HG03521 (cell line): Measurements from ENCODE around the gene ZNF185.

Experiments
- ATAC-seq: cut with Tn5 transposase; IDR thresholded peaks from one replicate; pipeline ENCODE4 v1.9.1; 2021; ENCODE audit warnings: mild to moderate bottlenecking, moderate library complexity; ENCODE audit not compliant: unreplicated experiment

The ZNF185 gene

DNA sequence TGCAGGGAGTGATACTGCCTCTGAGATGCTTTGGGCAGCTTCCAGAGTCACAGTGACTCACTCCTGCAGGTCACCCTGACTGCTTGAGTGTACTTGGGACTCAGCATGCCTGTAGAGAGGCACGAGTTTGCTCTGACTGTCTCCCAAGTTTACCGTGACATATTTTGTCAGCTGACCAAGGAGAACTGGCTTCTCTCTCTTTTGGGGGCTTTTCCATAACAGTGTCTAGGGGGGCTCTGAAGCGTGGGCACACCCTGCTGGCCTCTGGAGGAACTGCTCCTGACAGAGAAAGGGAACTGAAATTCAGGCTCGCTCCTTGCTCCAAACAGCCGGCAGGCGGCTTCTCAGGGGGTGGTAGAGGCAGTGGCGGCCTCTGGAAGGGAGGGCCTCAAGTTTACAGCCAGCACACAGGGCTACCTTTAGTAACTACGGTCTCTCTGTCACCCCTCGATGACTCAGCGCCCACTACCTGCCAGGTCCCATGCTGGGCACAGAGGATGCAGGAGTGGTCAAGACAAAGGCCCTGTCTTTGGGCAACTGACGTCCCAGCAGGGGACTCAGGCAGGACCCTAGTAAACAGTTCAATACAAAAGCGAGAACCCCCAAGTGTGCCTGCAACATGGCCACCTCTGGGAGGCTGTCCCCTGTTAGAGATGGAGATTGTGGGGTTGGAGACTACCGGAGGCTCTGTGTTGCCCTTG, 17.8 kb downstream of the ZNF185 start:
- peak; percentile 82 for ATAC-seq

DNA sequence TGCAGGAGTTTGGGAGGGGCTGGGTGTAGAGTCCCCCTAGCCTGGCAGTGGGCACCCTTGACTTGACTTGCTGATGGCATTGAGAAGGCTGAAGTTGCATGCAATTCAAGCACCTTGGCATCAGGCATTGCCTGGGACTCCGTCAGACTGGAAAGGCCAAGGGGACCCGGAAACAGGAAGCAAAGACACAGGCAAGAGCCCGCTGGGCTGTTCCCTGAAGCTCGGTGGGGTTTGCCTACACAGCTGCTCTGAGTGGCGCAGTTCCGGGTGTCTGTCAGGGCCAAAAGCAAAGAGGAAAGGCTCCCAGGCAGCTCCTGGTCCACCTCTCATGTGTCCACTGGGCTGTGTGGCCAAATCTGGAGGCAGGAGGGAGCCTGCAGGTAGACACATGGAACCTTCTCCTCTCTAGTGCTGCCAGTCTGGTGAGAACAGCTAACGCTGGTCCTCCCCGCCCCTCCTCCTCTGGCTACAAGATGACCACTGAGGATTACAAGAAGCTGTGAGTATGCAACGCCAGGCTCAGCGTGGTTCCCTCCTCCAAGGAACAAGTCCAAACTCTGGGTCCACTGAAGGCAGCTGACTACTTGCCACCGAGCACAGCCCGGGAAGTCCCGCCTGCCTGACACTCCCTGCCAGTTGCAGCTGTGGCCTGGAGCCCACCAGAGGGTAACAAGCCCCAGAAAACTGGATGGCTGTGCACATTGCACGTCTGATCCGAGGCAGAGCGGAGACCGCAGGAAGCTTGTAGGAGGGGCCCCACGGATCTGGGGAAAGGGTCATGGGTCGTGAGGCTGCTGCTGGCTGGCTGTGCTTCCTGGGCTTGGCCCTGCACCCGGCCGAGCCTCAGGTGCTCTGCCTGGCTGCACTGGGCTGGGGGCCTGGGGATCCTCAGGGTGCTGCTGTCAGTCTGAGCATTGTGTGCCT, 20.1 kb downstream of the ZNF185 start:
- no peak for ATAC-seq

GRCh38 chrX:152918707-152919106, 20.8 kb downstream of the ZNF185 start:
- no peak for ATAC-seq

- ATAC-seq, result no peak
Measured at GRCh38 chrX:152923599-152923998, 25.7 kb downstream of the ZNF185 start.

- no peak for ATAC-seq
Measured at GRCh38 chrX:152925835-152926234, 28.0 kb downstream of the ZNF185 start.

DNA sequence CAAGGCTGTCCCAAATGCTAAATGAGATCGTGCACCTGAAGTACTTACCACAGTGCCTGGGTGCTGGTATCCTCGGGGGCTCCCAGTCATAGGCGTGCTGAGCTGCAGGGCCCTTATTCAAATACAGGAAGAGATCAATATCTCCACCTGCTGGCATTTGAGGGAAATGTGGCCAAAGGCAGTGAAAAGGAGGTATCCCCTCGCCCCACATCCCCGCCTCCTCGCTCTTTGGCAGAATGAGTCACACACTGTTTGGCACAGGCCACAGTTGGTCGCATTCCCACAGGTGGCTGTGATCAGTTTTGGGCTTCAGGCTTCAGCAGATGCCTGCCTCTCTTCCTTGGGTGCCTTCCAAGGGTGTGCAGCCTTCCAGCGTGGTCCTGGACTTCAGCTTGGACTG, 28.4 kb downstream of the ZNF185 start:
- ATAC-seq, result peak; percentile 74

DNA sequence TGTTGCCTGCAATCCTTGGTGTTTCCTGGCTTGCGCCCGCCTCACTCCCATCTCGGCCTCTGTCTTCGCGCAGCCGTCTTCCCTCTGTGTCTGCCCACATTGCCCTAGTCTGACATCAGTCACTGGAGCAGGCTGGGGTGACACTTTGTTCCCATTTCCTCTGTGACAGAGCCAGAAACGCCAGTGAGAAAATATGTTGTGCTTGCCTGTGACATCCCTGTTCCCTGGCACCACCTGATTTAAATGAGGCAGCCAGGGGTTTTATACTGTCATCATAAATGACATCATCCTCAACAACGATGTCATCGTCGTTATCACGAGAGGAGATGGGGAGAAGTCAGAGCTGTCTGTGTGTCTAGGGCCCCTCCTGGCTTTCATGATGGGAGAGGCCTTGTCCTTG, 29.1 kb downstream of the ZNF185 start:
- ATAC-seq, result no peak

GRCh38 chrX:152927858-152928760, 30.2 kb downstream of the ZNF185 start:
- ATAC-seq, result no peak

GRCh38 chrX:152928761-152929400, 31.0 kb downstream of the ZNF185 start:
- ATAC-seq, result no peak

- no peak for ATAC-seq
Measured at GRCh38 chrX:152929898-152930297, 32.0 kb downstream of the ZNF185 start.

- no peak for ATAC-seq
Measured at GRCh38 chrX:152930516-152930915, 32.6 kb downstream of the ZNF185 start.

GRCh38 chrX:152932144-152932543, 34.3 kb downstream of the ZNF185 start:
- no peak for ATAC-seq

GRCh38 chrX:152932598-152933175, 34.8 kb downstream of the ZNF185 start:
- no peak for ATAC-seq

- ATAC-seq, result no peak
Measured at GRCh38 chrX:152936306-152936705, 38.4 kb downstream of the ZNF185 start.

- no peak for ATAC-seq
Measured at GRCh38 chrX:152937236-152937635, 39.4 kb downstream of the ZNF185 start.

DNA sequence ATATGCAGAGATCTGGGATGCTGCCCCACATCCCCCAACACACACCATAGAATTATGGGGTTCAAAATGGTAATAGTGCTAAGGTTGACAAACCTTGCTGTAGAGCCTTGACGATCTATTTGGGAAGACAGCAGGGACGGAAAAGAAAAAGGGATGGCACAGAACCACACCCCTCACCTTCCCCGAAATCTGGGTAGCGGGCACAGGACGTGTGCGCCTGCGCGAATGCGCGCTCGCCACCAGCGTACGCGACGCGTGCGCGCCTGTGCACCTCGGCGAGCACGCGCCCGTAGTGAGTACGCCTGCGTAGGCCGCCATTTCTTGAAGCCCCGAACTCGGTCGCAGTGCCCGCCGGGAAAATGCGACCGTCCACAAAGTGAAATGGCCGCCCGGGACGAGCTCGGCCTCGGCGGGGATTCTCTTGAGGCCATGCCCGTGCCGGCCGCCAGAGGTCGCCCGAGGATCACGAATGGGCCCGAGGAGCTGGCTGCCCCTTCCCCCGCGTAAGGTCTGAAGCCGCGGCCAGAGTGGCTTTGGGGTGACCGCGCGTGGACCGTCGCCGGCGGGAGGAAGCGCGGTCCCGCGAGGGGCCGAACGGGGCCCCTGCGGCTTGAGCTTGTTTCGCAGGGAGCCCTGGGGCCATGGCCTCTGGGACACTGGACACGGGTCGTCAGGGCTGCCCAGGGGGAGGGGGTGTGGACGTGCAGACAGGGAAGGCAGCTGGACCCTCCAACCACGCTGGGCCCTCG, 43.6 kb downstream of the ZNF185 start:
- peak; percentile 92 for ATAC-seq

DNA sequence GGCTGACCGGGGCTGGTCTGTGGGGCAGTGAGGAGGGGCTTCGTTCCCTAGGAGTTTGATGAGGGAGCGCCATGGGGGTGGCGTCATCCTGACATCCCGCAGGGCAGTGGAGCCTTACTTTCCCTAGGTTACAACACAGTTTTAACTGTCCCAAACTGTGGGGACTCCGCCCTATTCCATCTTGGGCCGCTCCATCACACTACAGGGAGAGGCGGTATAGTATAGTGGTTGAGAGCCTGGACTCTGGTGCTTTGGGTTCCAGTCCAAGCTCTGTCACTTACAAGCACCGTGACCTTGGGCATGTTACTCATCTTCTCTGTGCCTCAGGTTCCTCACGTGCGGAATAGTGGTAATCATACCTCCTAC, 44.2 kb downstream of the ZNF185 start:
- ATAC-seq, result no peak

- no peak for ATAC-seq
Measured at GRCh38 chrX:152943826-152944225, 46.0 kb downstream of the ZNF185 start.
